Gastrocnemius medialis (tissue), 4 donors: ENCODE results near the gene KLHL11.
"Not testable (repeated sequence)": the region's sequence is repeated elsewhere in the genome, so short reads cannot be mapped to it uniquely, and the experiment has no call there.

ENCODE experiments used
- POLR2A ChIP-seq, 2 donors: fragments of 450-650 bp; IDR thresholded peaks; one replicate each; pipeline ENCODE4 v1.6.1; 2017; ENCODE audit warnings: antibody characterized with exemption in 2 of 2, mild to moderate bottlenecking in 2 of 2, moderate library complexity in 2 of 2
- TF ChIP-seq, protein P1 (sequence below), 5 experiments: fragments of 450-650 bp in 3 of 5; fragments of 200-600 bp in 2 of 5; sonication (generic) in 2 of 5; IDR thresholded peaks in 4 of 5; conservative IDR thresholded peaks in 1 of 5; 1 replicate in 4 of 5; 2 replicates in 1 of 5; pipeline ENCODE4 v1.5.1; 2016 to 2019; ENCODE audit warnings: antibody characterized with exemption in 5 of 5, mild to moderate bottlenecking in 3 of 5, moderate library complexity in 3 of 5

DNA sequence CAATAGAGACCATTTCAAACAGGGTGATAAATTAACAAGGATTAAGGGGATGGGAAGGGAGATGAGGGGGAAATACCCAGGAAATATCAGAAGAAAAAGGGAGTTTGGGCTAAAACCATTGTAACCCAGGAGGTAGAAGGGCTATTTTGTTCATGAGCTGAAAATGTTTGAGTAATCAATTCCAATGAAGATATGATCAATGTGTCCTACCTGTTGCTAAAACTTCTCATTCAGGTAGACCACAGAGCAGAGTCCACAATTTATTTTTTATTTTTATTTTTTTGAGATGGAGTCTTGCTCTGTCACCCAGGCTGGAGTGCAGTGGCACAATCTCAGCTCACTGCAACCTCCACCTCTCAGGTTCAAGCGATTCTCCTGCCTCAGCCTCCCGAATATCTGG is 25.8 kb downstream of the KLHL11 start:
- TF ChIP-seq POLR2A (IDR thresholded peaks at IDR 0.05) = not testable (repeated sequence)
- TF ChIP-seq, protein P1, sequence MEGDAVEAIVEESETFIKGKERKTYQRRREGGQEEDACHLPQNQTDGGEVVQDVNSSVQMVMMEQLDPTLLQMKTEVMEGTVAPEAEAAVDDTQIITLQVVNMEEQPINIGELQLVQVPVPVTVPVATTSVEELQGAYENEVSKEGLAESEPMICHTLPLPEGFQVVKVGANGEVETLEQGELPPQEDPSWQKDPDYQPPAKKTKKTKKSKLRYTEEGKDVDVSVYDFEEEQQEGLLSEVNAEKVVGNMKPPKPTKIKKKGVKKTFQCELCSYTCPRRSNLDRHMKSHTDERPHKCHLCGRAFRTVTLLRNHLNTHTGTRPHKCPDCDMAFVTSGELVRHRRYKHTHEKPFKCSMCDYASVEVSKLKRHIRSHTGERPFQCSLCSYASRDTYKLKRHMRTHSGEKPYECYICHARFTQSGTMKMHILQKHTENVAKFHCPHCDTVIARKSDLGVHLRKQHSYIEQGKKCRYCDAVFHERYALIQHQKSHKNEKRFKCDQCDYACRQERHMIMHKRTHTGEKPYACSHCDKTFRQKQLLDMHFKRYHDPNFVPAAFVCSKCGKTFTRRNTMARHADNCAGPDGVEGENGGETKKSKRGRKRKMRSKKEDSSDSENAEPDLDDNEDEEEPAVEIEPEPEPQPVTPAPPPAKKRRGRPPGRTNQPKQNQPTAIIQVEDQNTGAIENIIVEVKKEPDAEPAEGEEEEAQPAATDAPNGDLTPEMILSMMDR (IDR thresholded peaks at IDR 0.05 in 4 of 5, conservative IDR thresholded peaks at IDR 0.05 in 1 of 5) = not testable (repeated sequence)
